HL-60 (cell line): Measurements from ENCODE around the gene SLC41A1.

Source experiments
- DNase-seq, 2 experiments: peaks; one replicate each; pipeline ENCODE4 v3.0.0-alpha.2; 2010 to 2020; ENCODE audit warnings: low read depth in 1 of 2, low spot score in 1 of 2
- H3K27ac ChIP-seq: fragments of 250-450 bp; sonication (Bioruptor Pico); replicated peaks from 2 replicates; pipeline ENCODE4 v1.5.1; 2020; ENCODE audit warnings: mild to moderate bottlenecking, moderate library complexity
- H3K27me3 ChIP-seq: fragments of 250-450 bp; sonication (Bioruptor Pico); 2 replicates; pipeline ENCODE4 v1.5.1; 2021; ENCODE audit warnings: mild to moderate bottlenecking, moderate library complexity; ENCODE audit not compliant: insufficient read depth, poor library complexity, severe bottlenecking
- H3K4me3 ChIP-seq: replicated peaks from 2 replicates; pipeline ENCODE4 v1.5.1; 2011; ENCODE audit warnings: mild to moderate bottlenecking, control low read depth, low read length; ENCODE audit not compliant: insufficient read depth
- CTCF ChIP-seq: IDR thresholded peaks from one replicate; pipeline ENCODE4 v1.5.1; 2011; ENCODE audit warnings: low read length, control low read depth, inconsistent platforms; ENCODE audit not compliant: insufficient read depth
- GABPA ChIP-seq: IDR thresholded peaks from 2 replicates; pipeline ENCODE4 v1.6.1; 2012; ENCODE audit warnings: low read depth
- POLR2AphosphoS5 ChIP-seq: IDR thresholded peaks from 2 replicates; pipeline ENCODE4 v1.6.1; 2012; ENCODE audit warnings: low read depth
- REST ChIP-seq: IDR thresholded peaks from 2 replicates; pipeline ENCODE4 v1.6.1; 2012; ENCODE audit warnings: low read depth; ENCODE audit not compliant: insufficient replicate concordance
- SPI1 ChIP-seq: IDR thresholded peaks from 2 replicates; pipeline ENCODE4 v1.6.1; 2012; ENCODE audit warnings: low read depth, mild to moderate bottlenecking, borderline replicate concordance

The SLC41A1 gene

GRCh38 chr1:205783904-205784303, 29.1 kb downstream of the SLC41A1 start:
- Histone ChIP-seq H3K4me3 (no peak overlapping the region), H3K27ac (no peak overlapping the region), H3K27me3 (no peaks in the 10 kb centered on the region)
- DNase-seq = no peak
- TF ChIP-seq CTCF = no peak

- H3K27me3 ChIP-seq = no peaks in the 10 kb centered on the region
- TF ChIP-seq POLR2AphosphoS5 (no peak), SPI1 (no peak), CTCF (no peak), GABPA (no peak), REST (no peak)
- H3K4me3 ChIP-seq = no peak overlapping the region
- no peak overlapping the region for H3K27ac ChIP-seq
- no peak for DNase-seq
Observed at GRCh38 chr1:205783433-205783795, 29.6 kb downstream of the SLC41A1 start.

GRCh38 chr1:205782627-205783432, 30.2 kb downstream of the SLC41A1 start:
- DNase-seq = no peak
- Histone ChIP-seq H3K27ac (no peak overlapping the region), H3K4me3 (no peak overlapping the region), H3K27me3 (no peaks in the 10 kb centered on the region)
- TF ChIP-seq SPI1 (no peak), GABPA (no peak), REST (no peak), CTCF (no peak), POLR2AphosphoS5 (no peak)

GRCh38 chr1:205780335-205780734, 32.7 kb downstream of the SLC41A1 start:
- TF ChIP-seq GABPA = no peak
- TF ChIP-seq POLR2AphosphoS5 = no peak
- no peak for TF ChIP-seq SPI1
- TF ChIP-seq REST = no peak
- no peak for TF ChIP-seq CTCF
- Histone ChIP-seq H3K27me3 (no peaks in the 10 kb centered on the region), H3K27ac (no peak overlapping the region), H3K4me3 (no peak overlapping the region)
- no peak for DNase-seq
